WERI-Rb-1 (cell line): Measurements from ENCODE around the gene DEFB131B.
"Not testable (repeated sequence)": the region's sequence is repeated elsewhere in the genome, so short reads cannot be mapped to it uniquely, and the experiment has no call there.

Source experiments
- DNase-seq: peaks from one replicate; pipeline ENCODE4 v3.0.0-alpha.2; 2020
- H3K27ac ChIP-seq: fragments of 250-450 bp; sonication (Bioruptor Pico); 2 replicates; pipeline ENCODE4 v1.5.1; 2020; ENCODE audit warnings: mild to moderate bottlenecking, moderate library complexity
- H3K27me3 ChIP-seq: fragments of 250-450 bp; sonication (Bioruptor Pico); 2 replicates; pipeline ENCODE4 v1.5.1; 2021; ENCODE audit warnings: mild to moderate bottlenecking, low read depth, moderate library complexity; ENCODE audit not compliant: insufficient read depth, severe bottlenecking
- H3K36me3 ChIP-seq: fragments of 250-450 bp; sonication (Bioruptor Pico); 2 replicates; pipeline ENCODE4 v1.5.1; 2020; ENCODE audit warnings: mild to moderate bottlenecking, moderate library complexity
- H3K4me3 ChIP-seq: 2 replicates; pipeline ENCODE4 v1.5.1; 2011; ENCODE audit warnings: low read depth, mild to moderate bottlenecking, control low read depth, low read length
- H3K9me3 ChIP-seq: fragments of 250-450 bp; sonication (Bioruptor Pico); 2 replicates; pipeline ENCODE4 v1.5.1; 2021; ENCODE audit warnings: mild to moderate bottlenecking, moderate library complexity; ENCODE audit not compliant: severe bottlenecking
- TF ChIP-seq, protein P1 (sequence below): IDR thresholded peaks from 2 replicates; pipeline ENCODE4 v1.5.1; 2011; ENCODE audit warnings: low read depth, mild to moderate bottlenecking, control low read depth, inconsistent platforms, low read length

Gene DEFB131B, protein sequence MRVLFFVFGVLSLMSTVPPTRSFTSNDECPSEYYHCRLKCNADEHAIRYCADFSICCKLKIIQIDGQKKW

DNA sequence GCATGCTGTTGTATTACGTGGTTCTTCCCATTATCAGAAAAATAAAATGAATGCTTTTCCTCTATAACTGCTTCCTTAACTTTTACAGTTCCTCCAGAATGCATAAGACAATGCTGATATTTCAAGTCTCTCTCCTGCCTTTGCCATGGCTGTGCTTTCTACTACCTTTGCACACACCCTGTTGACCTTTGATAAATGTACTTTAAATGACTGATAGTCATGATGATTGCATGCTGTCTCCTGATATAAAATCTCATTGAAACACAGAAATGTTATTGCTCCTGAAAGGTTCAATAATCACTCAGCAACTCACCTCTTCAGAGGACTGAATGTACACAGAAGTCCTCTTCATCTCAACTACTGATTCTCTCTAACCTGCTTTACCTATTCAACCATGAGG, at the start of gene DEFB131B:
TSS of gene DEFB131B (plus strand) at position 395 of the 400 bp plus-strand sequence. CDS start at position 395, 0 bp downstream.
- H3K27ac ChIP-seq, H3K36me3 ChIP-seq, H3K4me3 ChIP-seq, H3K27me3 ChIP-seq, H3K9me3 ChIP-seq, DNase-seq: not testable (repeated sequence)

GRCh38 chr11:71829247-71829646, 49.0 kb upstream of the DEFB131B start:
- H3K4me3 ChIP-seq: not testable (repeated sequence)

GRCh38 chr11:71829686-71830085, 48.6 kb upstream of the DEFB131B start:
- DNase-seq, H3K4me3 ChIP-seq, H3K27me3 ChIP-seq, H3K27ac ChIP-seq, H3K36me3 ChIP-seq, H3K9me3 ChIP-seq: not testable (repeated sequence)

More at GRCh38 chr11:71829247-71829646, 49.0 kb upstream of the DEFB131B start:
- not testable (repeated sequence) for H3K9me3 ChIP-seq, H3K36me3 ChIP-seq, H3K27me3 ChIP-seq, DNase-seq, H3K27ac ChIP-seq

DNA sequence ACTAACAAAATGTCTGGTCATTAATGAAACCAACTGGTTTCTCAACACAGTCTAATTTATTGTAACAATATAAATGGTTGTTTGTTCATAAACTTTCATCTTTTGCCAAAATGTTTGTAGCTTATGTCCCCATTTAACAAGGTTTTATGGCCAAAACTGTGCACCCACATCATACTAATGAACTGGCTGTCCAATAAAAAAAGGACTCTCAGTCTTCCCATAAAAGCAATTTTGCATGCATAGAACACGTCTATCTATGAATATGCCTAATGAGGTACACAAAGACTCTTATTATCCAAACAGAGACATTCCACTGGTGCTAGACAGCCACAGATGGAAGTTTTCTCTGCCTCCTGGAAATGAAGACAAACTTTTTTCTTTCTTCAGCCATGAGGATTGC, 45.4 kb upstream of the DEFB131B start, which contains the start of gene DEFB108B:
TSS of gene DEFB108B (plus strand) at position 390 of the 400 bp plus-strand sequence. CDS start at position 390, 0 bp downstream.
- H3K27ac ChIP-seq, H3K9me3 ChIP-seq, H3K36me3 ChIP-seq, DNase-seq, H3K27me3 ChIP-seq, H3K4me3 ChIP-seq: not testable (repeated sequence)

- 0 out of 2 replicates have a peak overlapping the region, but pooled peaks have one; percentile 28 for H3K27ac ChIP-seq
- not testable (repeated sequence) for DNase-seq
Measured at GRCh38 chr11:71842720-71843119, 35.5 kb upstream of the DEFB131B start.

GRCh38 chr11:71843355-71843754, 34.9 kb upstream of the DEFB131B start:
- not testable (repeated sequence) for H3K9me3 ChIP-seq, H3K27ac ChIP-seq, H3K36me3 ChIP-seq, DNase-seq, H3K4me3 ChIP-seq, H3K27me3 ChIP-seq

More at GRCh38 chr11:71842720-71843119, 35.5 kb upstream of the DEFB131B start:
- H3K9me3 ChIP-seq, H3K27me3 ChIP-seq, H3K4me3 ChIP-seq, H3K36me3 ChIP-seq: not testable (repeated sequence)

- no peak for DNase-seq
- no peaks in the 10 kb centered on the region for H3K9me3 ChIP-seq
- H3K27ac ChIP-seq: no peak overlapping the region
Measured at GRCh38 chr11:71843858-71844257, 34.4 kb upstream of the DEFB131B start.

DNA sequence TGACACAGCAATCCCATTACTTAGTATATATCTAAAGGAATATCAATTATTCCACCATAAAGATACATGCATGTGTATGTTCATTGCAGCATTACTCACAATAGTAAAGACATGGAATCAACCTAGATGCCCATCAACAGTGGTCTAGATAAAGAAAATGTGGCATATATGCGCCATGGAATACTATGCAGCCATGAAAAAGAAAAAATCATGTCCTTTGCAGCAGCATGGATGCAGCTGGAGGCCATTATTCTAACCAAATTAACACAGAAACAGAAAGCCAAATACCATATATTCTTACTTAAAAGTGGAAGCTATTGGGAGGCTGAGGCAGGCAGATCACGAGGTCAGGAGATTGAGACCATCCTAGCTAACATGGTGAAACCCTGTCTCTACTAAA, 24.4 kb upstream of the DEFB131B start:
- not testable (repeated sequence) for H3K4me3 ChIP-seq, DNase-seq, H3K9me3 ChIP-seq, H3K36me3 ChIP-seq, H3K27ac ChIP-seq, H3K27me3 ChIP-seq

More at GRCh38 chr11:71843858-71844257, 34.4 kb upstream of the DEFB131B start:
- no peaks in the 10 kb centered on the region for H3K36me3 ChIP-seq
- H3K27me3 ChIP-seq: no peaks in the 10 kb centered on the region
- TF ChIP-seq, protein P1, sequence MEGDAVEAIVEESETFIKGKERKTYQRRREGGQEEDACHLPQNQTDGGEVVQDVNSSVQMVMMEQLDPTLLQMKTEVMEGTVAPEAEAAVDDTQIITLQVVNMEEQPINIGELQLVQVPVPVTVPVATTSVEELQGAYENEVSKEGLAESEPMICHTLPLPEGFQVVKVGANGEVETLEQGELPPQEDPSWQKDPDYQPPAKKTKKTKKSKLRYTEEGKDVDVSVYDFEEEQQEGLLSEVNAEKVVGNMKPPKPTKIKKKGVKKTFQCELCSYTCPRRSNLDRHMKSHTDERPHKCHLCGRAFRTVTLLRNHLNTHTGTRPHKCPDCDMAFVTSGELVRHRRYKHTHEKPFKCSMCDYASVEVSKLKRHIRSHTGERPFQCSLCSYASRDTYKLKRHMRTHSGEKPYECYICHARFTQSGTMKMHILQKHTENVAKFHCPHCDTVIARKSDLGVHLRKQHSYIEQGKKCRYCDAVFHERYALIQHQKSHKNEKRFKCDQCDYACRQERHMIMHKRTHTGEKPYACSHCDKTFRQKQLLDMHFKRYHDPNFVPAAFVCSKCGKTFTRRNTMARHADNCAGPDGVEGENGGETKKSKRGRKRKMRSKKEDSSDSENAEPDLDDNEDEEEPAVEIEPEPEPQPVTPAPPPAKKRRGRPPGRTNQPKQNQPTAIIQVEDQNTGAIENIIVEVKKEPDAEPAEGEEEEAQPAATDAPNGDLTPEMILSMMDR: no peak
- no peak overlapping the region for H3K4me3 ChIP-seq

DNA sequence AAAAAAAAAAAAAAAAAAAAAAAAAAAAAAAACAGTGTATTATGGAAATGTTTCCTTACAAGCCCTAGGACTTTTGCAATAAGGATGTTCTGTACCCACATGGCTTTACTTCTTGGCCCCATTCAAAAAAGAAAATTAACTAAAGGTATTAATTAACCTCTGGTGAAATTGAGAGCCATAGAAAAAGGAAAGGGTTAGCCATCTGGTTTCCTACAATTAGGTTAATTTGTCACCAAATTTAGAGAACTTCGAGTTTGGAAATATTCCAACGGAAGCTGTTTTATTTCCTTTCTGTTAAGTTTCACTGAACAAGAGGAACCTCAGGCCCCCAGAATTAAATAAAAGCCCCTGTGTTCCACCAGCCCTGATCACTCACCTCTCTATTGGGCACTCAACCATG, 22.4 kb upstream of the DEFB131B start:
- not testable (repeated sequence) for H3K27me3 ChIP-seq, H3K27ac ChIP-seq, H3K9me3 ChIP-seq, H3K4me3 ChIP-seq, H3K36me3 ChIP-seq, DNase-seq

- not testable (repeated sequence) for DNase-seq, H3K4me3 ChIP-seq, H3K36me3 ChIP-seq, H3K27me3 ChIP-seq, H3K27ac ChIP-seq, H3K9me3 ChIP-seq
Measured at GRCh38 chr11:71860835-71861234, 17.4 kb upstream of the DEFB131B start.
